NCI-H1930 (cell line): ENCODE measurements around the gene S100A10.

ENCODE experiments used
- DNase-seq, 2 experiments: peaks; one replicate each; lab custom pipeline; 2025; lab: John Stamatoyannopoulos, UW

Gene S100A10, protein sequence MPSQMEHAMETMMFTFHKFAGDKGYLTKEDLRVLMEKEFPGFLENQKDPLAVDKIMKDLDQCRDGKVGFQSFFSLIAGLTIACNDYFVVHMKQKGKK

DNA sequence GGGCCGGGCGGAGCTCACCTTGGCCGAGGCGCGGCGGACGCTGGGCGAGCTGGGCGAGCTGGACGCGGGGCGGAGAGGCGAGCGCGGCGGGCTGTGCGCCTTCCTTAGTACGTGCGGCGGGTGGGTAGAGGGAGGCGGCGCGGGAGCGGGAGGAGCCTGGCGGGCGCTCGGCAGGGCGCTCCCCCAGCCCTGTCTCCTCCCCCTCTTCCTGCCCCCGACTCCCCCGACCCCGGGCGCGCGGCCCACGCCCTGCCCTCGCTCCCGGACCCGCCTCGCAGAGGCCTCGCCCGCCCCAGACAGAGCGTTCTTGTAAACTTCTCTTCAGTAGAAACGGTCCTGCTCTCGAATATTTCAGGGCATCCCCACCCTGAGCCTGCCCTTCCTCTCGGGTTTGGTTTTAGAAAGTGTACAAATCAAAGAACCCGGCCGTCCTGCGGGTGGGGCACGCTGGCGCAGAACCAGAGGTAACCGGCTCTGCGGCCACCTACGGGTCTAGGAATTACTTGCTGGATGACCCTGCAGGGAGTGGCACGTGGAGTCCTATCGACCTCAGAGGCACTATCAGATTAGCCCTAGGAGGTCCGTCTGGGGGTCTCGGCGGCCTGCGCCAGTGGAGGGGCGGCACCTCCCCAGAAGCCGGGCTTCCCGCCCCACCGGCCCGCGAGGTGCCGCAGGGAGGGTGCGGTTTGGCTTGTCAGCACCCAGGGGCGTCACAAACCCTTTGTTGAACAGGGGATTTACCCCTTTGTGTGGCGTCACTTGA lies at the start of gene S100A10:
Gene S100A10 (minus strand): TSS at position 126 of the 763 bp plus-strand sequence. CDS start 7,629 bp downstream, outside the sequence.
- DNase-seq, result peak; percentile 17 to 22

DNA sequence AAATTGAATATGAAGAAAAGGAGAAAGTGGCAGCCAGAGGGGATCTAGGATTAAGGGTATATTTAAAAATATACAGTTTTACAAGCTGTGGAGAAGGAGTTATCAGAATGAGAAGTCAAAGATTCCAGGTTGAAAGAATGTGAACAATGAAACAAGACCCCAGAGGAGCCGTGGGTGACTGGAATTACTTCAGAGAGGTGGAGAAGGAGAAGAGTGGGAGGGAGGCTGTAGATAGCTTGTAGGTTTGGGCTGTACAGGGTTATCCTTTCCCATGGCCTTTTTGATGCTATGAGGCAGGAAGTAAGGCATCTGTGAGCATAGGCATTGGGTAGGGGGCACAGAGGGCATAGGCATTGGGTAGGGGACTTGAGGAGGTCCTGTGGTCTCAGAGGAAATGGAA lies 48.4 kb upstream of the S100A10 start:
- DNase-seq, result no peak

DNA sequence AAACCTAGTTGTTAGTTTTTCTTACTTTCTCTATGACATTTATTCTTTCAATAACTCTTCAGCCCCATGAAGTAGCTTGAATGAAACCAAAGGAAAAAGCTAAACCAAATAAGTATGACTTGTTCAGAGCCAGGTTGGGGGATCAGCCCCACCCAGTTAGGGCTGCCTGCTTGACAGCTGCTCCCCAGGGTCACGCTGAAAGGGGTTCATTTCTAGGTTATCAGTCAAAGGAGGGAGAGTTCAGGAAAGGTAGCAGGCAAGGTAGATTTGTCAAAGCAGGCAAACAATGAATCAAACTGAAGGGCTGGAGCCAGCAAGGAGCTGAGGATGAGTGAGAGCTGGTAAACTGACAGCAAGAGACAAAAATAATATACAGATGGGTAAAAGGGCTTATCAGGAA lies 46.2 kb upstream of the S100A10 start:
- DNase-seq, result no peak

DNA sequence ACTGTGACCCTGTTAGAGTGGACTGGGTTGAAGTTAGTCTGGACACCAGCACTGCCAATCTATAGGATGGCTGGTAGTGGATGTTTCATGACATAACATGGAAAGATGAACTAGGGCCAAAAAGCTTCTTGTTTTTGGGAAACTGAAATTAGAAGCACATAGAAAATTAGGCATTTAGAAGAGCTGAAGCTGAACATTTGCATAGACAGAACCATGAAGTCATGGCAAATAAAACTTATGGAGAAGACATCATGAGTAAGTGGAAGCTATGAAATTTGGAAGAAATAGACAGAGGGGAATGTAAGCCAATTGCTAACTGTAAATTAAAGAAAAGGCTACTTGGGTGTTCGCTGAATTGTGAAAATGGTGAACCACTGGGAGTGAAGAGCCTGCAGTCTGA lies 45.8 kb upstream of the S100A10 start:
- no peak for DNase-seq

DNA sequence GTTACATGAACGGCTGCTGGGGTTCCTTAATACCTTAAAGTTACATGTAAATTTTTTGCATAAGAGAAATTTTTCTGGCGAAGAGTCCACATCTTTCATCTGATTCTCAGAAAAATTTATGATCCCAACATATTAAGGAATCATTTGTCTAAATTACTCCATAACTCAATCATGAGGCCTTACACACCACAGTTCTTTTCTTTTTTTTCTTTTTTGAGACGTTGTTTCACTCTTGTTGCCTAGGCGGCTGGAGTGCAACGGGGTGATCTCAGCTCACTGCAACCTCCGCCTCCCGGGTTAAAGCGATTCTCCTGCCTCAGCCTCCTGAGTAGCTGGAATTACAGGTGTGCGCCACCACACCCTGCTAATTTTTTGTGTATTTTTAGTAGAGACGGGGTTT lies 45.2 kb upstream of the S100A10 start:
- DNase-seq, result no peak

DNA sequence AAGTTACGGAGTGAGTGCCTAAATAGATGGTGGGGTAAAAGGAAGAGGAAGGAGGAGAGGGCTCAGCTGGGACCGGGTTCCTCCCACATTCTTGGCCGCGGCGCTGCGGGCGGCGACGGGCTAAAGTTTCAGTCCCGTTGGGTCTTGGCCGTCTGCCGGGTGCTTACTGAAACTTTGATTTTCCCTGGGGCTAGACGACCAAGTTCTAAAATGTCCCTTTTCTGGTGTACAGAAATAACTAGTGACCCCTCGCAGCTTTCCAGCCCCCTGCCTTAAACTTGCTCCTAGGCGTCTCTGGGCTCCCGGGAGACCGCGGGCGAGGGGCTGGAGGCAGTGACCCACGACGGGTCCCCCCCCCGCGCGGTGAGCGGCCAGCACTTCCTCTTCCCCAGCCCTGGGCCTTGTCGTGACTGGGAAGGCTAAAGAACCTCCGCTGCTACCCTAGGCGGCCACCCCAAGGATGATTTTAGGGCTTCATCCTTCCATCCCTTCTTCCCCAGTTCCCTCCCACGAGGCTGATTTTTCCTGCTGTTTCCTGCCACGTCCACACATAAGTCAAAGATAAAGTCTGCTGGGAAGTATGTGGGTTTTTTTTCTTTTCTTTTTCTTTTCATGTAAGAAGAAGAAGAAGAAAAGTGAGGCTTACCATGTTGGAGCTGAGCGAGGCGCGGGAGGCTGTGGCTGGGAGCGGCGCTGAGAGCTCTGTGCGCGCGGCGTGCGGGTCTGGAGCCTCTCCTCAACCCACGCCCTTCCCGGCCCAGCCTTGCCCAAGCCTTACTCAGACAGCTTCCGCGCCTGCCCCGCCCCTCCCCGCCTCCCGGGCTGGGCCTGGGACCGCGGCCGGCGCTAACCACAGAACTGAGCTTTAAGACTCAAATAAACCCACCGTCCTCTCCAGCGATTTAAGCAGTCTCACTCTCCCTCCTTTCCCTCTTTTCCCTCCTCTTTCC lies 42.9 kb upstream of the S100A10 start, which contains the start of gene S100A11:
Gene S100A11 (minus strand): TSS at position 738 of the 950 bp plus-strand sequence. CDS start 89 bp downstream, at position 649.
- no peak for DNase-seq

DNA sequence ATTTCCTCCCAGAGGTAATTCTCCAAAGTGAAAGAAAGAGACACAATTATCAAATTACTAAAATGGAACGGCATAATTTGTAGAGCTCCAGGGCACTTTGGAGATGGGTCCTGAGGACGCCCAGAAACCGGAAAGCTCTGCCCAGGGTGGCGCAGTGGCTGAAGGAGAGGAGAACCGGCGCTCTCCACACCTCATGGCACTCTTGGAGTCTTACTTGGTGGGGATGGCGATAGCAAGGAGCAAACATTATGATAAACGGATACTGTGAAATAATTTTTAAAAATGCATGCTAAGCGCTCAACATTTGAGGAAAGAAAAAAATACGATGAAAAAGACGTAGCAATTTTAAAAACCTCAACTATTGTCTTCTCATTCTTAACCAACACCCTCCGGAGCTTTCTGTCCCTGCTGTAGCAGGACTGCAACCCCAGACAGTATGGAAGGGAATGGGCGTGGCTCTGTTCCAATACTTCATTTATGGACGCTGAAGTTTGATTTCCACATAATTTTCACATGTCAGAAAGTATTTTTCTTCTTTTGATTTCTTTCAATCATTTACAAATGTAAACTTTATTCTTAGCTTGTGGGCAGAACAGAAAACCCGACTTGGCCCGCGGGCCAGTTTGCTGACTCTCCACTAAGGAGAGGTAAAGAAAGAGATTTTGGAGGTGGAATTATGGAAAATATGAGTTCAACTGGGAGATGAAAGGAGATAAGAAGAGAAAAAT lies 42.0 kb upstream of the S100A10 start:
- DNase-seq, result no peak

DNA sequence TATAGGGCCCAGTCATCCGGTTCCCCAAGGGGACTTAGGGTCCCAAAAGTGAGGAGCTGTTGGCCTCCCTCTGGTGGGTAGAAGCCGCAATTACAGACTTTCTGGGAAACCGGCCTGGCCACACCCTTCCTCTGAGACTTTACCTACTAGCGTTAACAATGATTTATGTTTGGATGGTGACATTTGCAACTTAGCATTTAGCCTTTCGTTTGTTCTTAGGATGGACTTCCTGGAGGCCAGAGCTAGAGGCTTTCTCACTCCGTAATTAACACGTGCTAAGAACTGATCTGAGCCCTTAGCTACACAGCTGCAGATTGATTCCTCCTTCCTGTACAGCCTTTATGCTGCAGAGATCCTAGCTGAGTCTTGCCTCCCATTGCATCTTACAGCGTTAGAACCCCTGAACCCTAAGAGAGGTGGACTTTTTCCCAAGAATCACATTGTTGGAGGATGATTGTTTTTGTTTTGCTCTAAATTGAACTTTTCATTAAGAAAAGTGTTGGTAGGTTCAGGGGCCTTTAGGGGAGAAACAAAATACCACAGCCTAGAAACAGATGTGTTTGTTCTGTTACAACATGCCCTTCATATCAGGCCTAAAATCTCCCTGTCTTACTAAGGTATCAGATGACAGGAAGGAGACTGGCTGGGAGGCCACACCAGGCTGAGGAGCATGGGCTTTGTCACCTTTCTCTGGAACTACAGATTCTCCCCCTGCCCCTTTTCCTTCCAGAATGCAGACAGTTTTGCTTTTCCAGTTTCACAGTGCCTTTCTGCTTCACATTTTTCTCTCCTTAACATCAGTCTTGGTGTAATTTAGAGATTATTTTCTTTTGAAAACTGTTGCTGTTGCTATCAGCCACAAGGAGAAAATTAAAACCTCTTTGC lies 41.2 kb upstream of the S100A10 start:
- DNase-seq, result peak in 1 of 2 experiments; percentile 38

DNA sequence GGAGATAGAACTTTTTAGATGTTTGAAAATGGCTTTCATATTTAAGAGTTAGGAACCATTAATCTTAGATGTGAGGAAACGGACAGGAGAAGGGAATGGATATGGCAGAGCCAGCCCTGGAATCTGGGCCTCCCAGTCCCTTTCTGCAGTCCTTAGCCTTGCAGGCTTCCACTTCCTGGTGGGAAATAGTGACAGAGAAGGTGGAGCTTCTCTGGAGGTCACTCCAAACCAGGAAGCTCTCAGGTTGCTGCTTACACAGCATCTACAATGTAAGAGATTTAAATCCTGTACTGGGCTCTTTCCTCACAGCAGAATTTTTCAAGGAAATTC lies 40.6 kb upstream of the S100A10 start:
- no peak for DNase-seq

DNA sequence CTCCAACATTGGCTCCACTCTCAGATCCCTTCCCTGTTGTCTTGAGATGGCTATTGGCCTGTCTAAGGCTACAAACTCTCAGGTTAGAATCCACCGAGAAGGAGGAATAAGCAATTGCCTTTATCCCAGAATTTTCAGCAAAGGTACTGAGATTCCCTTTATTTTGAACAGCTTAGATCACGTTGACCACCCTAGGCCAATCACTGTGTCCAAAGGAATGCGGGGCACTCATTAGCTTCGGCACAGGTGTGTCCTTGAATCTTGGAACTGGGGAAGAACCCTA lies 36.2 kb upstream of the S100A10 start:
- DNase-seq, result no peak

DNA sequence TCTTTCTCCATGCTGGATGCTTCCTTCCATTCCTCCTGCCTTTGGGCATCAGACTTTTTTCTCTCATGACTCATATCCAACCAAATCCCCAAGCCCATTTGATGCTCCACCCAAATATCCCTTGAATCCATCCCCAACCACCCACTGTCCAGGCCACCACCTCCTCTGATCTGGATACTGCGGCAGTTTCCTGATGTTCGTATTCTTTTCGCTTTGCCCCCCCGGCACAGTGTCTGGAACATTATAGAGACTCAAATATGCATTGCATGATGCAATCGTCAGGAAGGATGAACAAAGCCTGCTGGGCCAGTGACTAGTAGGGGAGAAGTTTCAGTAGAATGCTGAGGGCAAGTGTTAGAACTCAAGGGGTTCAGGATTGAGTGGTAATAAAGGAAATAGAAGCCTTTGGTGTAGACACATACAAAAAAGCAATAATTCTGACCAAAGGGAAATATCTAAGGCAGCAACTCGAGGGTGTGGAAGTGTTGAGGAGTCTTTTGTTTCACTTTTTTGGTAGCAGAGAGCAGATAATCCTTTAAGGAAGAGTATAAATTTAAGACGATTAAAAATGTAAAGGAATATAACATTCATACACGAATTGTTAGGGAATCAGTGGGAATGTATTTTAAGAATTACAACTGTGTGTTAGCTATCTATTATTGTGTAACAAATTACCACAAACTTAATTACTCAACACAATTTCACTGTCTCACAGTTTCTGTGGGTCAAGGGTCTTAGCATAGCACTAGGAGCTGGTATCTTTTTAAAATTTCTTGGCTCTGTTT lies 35.7 kb upstream of the S100A10 start:
- no peak for DNase-seq

DNA sequence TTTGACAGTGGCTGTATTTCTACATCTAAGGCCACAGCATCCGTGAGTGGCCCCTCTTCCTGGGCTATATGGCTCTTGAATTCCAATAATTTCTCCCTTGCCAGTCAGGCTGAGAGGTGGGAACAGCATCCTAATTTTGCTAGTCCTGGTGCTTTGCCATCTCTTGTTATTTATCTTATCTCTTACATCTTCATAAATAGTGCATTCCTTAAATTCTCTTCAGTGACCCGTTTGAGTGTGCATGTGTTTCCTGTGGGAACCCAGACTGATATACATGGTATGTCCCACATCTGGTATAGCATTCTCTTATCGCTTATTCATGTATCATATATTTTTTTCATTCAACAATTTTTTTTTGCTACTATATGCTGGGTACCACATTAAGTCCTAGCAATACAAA lies 33.2 kb upstream of the S100A10 start:
- no peak for DNase-seq

DNA sequence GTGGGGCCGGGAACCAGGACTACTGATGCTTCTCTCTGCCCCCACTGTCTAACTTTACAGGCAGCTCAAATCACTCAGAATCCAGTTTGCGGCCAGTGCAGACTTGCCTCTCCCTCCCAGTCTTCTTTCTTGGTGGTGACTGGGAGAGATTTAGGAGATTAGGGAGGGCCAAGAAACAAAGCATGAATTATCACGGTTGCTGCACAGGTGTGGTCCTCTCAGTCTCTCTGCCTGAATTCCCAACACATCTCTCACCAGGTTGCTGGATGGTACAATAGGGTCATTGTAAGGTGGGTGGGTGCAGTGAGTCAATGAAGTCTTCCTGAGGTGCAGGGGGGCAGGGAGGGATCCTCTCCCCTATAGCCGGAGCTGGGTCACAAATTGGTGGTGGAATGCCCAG lies 30.6 kb upstream of the S100A10 start:
- DNase-seq, result no peak

DNA sequence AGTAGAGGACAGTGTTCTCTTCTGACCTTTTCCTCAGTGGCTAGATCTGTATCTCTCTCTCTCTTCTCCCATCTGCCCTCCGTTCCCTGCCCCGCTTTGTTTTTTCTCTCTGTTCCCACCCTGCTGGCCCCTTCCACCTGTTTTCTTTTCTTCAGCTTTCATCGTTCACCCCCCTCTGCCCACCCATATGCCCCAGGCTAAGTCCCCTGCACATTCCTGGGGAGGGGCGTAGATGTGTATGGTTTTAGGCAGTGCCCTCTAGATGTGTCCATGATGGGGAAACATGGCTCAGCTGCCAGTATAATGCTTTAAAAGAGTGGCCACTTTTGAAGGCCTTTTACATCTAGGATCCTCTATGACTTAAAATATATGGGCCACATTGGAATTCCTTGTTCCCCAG lies 29.6 kb upstream of the S100A10 start:
- no peak for DNase-seq

DNA sequence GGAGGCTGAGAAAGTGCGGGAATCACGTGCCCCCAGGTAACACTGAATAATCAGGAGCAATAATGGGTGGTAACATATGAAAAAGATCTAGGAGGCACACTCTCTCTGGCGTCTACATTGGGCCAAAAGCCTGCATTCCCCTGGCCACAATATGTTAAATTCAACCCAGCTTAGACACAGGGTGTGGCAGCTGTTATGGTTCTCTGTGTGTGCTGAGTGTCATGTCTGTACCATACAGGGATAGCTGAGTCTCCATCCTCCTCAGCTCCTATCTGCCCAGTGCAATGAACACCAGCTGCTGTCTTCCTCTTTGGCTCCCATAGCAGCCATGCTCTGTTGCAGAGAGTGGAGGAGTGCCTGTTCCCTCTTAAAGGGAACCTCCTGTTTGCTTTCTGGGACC lies 28.8 kb upstream of the S100A10 start:
- no peak for DNase-seq

DNA sequence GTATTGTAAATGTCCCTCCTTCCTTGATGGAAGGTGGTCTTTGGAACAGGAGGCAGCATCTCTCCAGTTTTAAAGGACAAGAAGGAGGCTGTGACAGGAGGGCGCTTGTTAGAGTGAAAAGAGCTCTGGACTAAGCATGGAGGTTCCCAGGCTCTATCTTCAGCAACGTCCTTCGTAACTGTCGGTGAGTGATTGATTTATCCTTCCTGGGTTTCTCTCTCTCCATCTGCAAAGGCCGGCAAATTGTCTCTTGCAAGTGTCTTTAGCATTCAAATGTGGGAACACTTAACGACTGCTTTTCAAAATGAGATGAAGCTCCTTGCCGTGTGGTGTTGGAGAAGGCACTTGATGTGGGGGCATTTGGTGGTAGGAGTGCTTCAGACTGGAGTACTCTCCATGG lies 27.9 kb upstream of the S100A10 start:
- no peak for DNase-seq

DNA sequence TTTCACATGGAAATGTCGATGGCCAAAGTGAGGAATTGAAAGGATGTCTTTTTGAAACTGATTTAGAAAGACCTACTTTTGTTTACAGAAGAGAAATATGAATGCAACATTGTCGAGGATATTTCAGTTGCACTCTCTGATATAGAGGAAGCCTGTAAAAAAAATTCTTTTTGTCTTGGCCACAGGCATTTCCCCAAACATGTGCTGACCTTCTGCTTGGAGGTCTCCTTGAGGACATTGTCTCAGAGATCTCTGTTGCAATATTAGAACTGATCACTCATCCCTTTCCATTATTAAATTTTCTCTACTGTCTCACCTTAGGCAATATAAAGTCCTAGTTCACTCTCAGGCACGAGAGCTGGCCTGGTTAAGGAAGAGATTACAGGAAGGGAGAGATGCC lies 27.2 kb upstream of the S100A10 start:
- DNase-seq, result no peak

DNA sequence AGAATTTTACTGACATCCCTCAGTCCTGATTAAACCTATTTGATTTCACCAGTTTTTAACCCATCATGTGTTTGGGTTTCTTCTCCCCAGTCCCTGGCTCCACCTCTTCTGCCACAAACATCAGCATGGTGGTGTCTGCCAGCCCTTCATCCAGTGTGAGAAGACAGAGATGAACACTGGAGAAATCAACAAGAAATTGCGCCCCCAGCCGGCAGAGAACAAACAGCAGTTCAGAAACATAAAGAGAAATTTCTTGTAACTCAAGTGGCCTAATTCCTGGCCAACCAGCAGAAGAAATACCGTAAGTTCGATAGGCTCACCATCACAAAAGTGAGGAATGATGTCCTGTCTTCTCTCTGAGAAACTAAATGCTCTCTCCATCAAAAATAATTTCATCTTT lies 24.9 kb upstream of the S100A10 start:
- DNase-seq, result peak in 1 of 2 experiments; percentile 5

DNA sequence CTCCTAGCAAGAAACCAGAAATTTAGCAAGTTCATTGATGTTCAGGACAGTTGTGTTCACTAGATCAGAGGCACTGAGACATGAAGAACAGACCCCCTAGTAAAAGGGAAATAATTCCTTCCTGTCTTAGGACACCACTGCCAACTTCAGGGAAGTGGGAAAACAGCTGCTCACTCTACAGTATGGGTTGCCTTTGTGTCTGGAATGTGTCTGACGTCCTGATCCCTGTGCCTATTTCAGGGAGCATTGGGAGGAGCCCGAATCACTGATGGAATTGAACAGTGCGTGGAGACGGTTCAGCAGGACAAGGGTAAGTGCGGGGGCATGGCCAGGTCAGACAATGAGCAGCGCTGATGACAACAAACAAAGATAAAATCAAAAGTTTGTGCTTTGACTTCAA lies 22.1 kb upstream of the S100A10 start:
- no peak for DNase-seq

DNA sequence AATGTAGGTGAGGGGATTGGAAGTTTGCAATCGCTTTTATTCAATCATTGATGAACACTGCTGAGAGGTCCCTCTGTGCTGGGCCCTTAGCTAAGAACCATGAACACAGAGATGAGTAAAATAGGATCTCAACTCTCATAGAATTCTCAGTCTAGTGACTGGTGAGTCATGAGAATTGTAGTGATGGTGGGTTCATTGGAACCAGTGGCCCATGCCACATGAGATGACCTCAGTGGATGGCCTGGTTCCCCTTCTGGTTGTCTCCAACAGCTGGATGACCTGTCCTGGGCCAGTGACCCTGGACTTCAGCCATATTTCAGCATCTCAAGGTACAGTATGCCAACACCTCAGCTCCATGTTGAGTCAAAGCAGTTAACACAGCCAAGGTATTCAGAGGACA lies 21.3 kb upstream of the S100A10 start:
- DNase-seq, result no peak
